HepG2 (cell line): Measurements from ENCODE around the gene PPP1CA. TPM values are rescaled to one million over a fixed set of nuclear protein-coding genes. Genes with fewer than 3 reads are reported as not detected.

Experiments used
- ATAC-seq: fragments of 200-7000 bp; cut with Tn5 transposase; 3 replicates; pipeline ENCODE4 v1.9.1; 2020; ENCODE audit warnings: mild to moderate bottlenecking, moderate library complexity
- BruUV-seq: library from RNA; stranded (reverse); fragments of 400-500 nt; replicated peaks from 2 replicates; lab custom pipeline; 2021; lab: Mats Ljungman, UMichigan
- CTCF ChIA-PET: fragments of 300-600 bp; formaldehyde crosslinking; extraction: SDS; loops from one replicate; lab custom pipeline; 2021; ENCODE audit warnings: low total read pairs, inconsistent platforms, low intra/inter-chr PET ratio; lab: Yijun Ruan, JAX
- POLR2A ChIA-PET: fragments of 350-600 bp; sonication (Branson Sonifier 250); formaldehyde crosslinking; loops from one replicate; lab custom pipeline; 2020; ENCODE audit warnings: antibody characterized with exemption, inconsistent platforms; lab: Yijun Ruan, JAX
- DNase-seq: peaks from one replicate; pipeline ENCODE4 v3.0.0-alpha.2; 2015; ENCODE audit warnings: low spot score
- FAIRE-seq: peaks from 3 replicates; lab custom pipeline; 2011; peaks lifted over from hg19 to GRCh38; lab: Jason Lieb, UNC
- H2AFZ ChIP-seq: one replicate; pipeline ENCODE4 v1.6.1; 2011; ENCODE audit warnings: low read length, inconsistent platforms
- H3K27ac ChIP-seq: fragments of 300-600 bp; 3 replicates; pipeline ENCODE4 v1.8.0; 2011; ENCODE audit warnings: mixed run types, mild to moderate bottlenecking, mixed read lengths, low read length, inconsistent platforms; ENCODE audit not compliant: insufficient read depth; ENCODE audit errors: extremely low read length
- H3K27me3 ChIP-seq, 2 experiments: fragments of 200-600 bp in 1 of 2; 2 replicates in 1 of 2; 3 replicates in 1 of 2; pipeline versions ENCODE4 v1.6.0 to v1.8.0; 2011; ENCODE audit warnings: low read length in 2 of 2, mild to moderate bottlenecking in 2 of 2, moderate library complexity in 2 of 2, inconsistent platforms in 1 of 2; ENCODE audit not compliant: insufficient read depth in 2 of 2, control insufficient read depth in 1 of 2
- H3K36me3 ChIP-seq, 2 experiments: fragments of 200-600 bp in 1 of 2; replicated peaks in 1 of 2; 2 replicates in 1 of 2; 3 replicates in 1 of 2; pipeline versions ENCODE4 v1.5.1 to v1.8.0; 2011; ENCODE audit warnings: low read length in 2 of 2, inconsistent platforms in 1 of 2; ENCODE audit not compliant: insufficient read depth in 2 of 2, control insufficient read depth in 1 of 2
- H3K4me1 ChIP-seq: 2 replicates; pipeline ENCODE4 v1.5.1; 2012; ENCODE audit warnings: low read length, inconsistent platforms; ENCODE audit not compliant: insufficient read depth
- H3K4me2 ChIP-seq: 2 replicates; pipeline ENCODE4 v1.6.0; 2011; ENCODE audit warnings: low read depth, low read length, inconsistent platforms
- H3K4me3 ChIP-seq, 3 experiments: fragments of 200-600 bp in 1 of 3; sonication (generic), shearing (Covaris generic) in 1 of 3; replicated peaks in 1 of 3; 2 replicates each; pipeline ENCODE4 v1.5.1; 2011 to 2016; ENCODE audit warnings: low read length in 3 of 3, inconsistent platforms in 2 of 3, low read depth in 2 of 3, mild to moderate bottlenecking in 2 of 3, control low read depth in 1 of 3, mixed read lengths in 1 of 3; ENCODE audit not compliant: insufficient read depth in 1 of 3
- H3K79me2 ChIP-seq: one replicate; pipeline ENCODE4 v1.6.1; 2011; ENCODE audit warnings: low read length, inconsistent platforms; ENCODE audit not compliant: insufficient read depth
- H3K9ac ChIP-seq: 2 replicates; pipeline ENCODE4 v1.6.0; 2011; ENCODE audit warnings: mild to moderate bottlenecking, low read depth, low read length, inconsistent platforms; ENCODE audit not compliant: insufficient read depth
- H3K9me3 ChIP-seq: 2 replicates; pipeline ENCODE4 v1.5.1; 2012; ENCODE audit warnings: mild to moderate bottlenecking, low read length
- H4K20me1 ChIP-seq: 2 replicates; pipeline ENCODE4 v1.6.0; 2011; ENCODE audit warnings: inconsistent platforms, mild to moderate bottlenecking, low read length, moderate library complexity; ENCODE audit not compliant: insufficient read depth
- AGO1 ChIP-seq: fragments of 200-400 bp; formaldehyde crosslinking; IDR thresholded peaks from 2 replicates; pipeline ENCODE4 v1.6.1; 2017; ENCODE audit warnings: mild to moderate bottlenecking, low read depth, low read length, moderate library complexity; ENCODE audit not compliant: poor library complexity, severe bottlenecking
- ATAD3A ChIP-seq: sonication (generic); formaldehyde crosslinking; IDR thresholded peaks from 2 replicates; pipeline ENCODE4 v1.4.0; 2020; ENCODE audit warnings: missing genetic modification reagents
- ATF6 ChIP-seq: sonication (generic); formaldehyde crosslinking; conservative IDR thresholded peaks from 2 replicates; pipeline ENCODE4 v1.4.0; 2020; ENCODE audit warnings: missing genetic modification reagents
- MXI1 ChIP-seq: IDR thresholded peaks from 3 replicates; pipeline ENCODE4 v1.6.1; 2012; ENCODE audit warnings: low read depth, low read length, inconsistent platforms, borderline replicate concordance
- POLR2G ChIP-seq: fragments of 200-400 bp; formaldehyde crosslinking; IDR thresholded peaks from 2 replicates; pipeline ENCODE4 v1.6.1; 2018; ENCODE audit warnings: mild to moderate bottlenecking, low read depth, low read length, moderate library complexity
- RBFOX2 ChIP-seq: fragments of 200-400 bp; formaldehyde crosslinking; IDR thresholded peaks from 2 replicates; pipeline ENCODE4 v1.6.1; 2017; ENCODE audit warnings: low read depth, mild to moderate bottlenecking, low read length
- TMF1 ChIP-seq: sonication (generic); formaldehyde crosslinking; IDR thresholded peaks from 2 replicates; pipeline ENCODE4 v1.8.1; 2022; ENCODE audit warnings: low read depth, missing genetic modification reagents
- WGBS: methylation state at CpG from one replicate; pipeline ENCODE4 v1.1.6; 2017; ENCODE audit warnings: low lambda C conversion rate; 5-methylcytosine and 5-hydroxymethylcytosine counted together
- in situ Hi-C: cut with HindIII; loops from 2 replicates; pipeline ENCODE4 v1.10.0; 2017; ENCODE audit warnings: low pct_unique_long_range_greater_than_20kb; ENCODE audit not compliant: extremely low pct_ligation_motif_present
- intact Hi-C: fragments of 100-400 bp; cut with micrococcal nuclease; formaldehyde crosslinking; loops from one replicate; pipeline ENCODE4 v1.10.0; 2022; ENCODE audit not compliant: unreplicated experiment
- polyA plus RNA-seq, 8 experiments: library from polyadenylated mRNA; depleted of rRNA in 3 of 8; stranded (reverse) in 7 of 8; unstranded in 1 of 8; fragments of >200 nt; fragmentation: Illumina TruSeq in 4 of 8; extraction: Trizol in 4 of 8; gene quantifications; 2 replicates each; pipeline versions ENCODE4 v1.2.1 to v1.2.3, GENCODE V29; 2011 to 2016; ENCODE audit warnings: low read depth in 4 of 8, missing spikeins in 1 of 8, mixed read lengths in 1 of 8; ENCODE audit not compliant: insufficient read depth in 1 of 8
- total RNA-seq, 5 experiments: library from RNA; depleted of rRNA; stranded (reverse); fragments of >200 nt; fragmentation: Illumina TruSeq; extraction: Trizol; gene quantifications; 2 replicates each; pipeline ENCODE4 v1.2.3, GENCODE V29; 2016; ENCODE audit warnings: low read depth in 1 of 5

PPP1CA gene
- total and polyA plus RNA-seq, 2 of the 13 experiments (the other 11 are each of a cell fraction or from before 2014, with no cell fraction given), result 149 to 170 TPM

- no TSS peak for BruUV-seq
- WGBS, result 97% methylated on average over 15 of the region's 22 CpGs
- no peak for FAIRE-seq
- H3K79me2 ChIP-seq, result peaks cover 8% of the 10 kb centered on the region
- TF ChIP-seq POLR2G (peak; percentile 39; the same call in 1 of the 2 replicates), MXI1 (no peak), AGO1 (peak; percentile 62), ATAD3A (CRISPR knock-in tag) (no peak)
- no peak overlapping the region for H3K9ac ChIP-seq
- H3K36me3 ChIP-seq, result peaks cover 15 to 28% of the 10 kb centered on the region in 2 experiments; a peak in 4 of 5 replicates
- no peaks in the 10 kb centered on the region for H3K9me3 ChIP-seq
- no peak overlapping the region for H3K4me3 ChIP-seq
- H3K27ac ChIP-seq, result no peak overlapping the region
- H2AFZ ChIP-seq, result no peak overlapping the region
- H3K4me1 ChIP-seq, result peaks cover 11% of the 10 kb centered on the region
- no peak for ATAC-seq
- no peak overlapping the region for H3K4me2 ChIP-seq
- H4K20me1 ChIP-seq, result no peaks in the 10 kb centered on the region
- POLR2A ChIA-PET, result no interaction called here
- H3K27me3 ChIP-seq, result no peaks in the 10 kb centered on the region; a peak in 1 of 5 replicates
- intact Hi-C loops (no loop called here), in situ Hi-C loops (no loop called here)
- CTCF ChIA-PET, result no interaction called here
- DNase-seq, result no peak
Measured at GRCh38 chr11:67433536-67434394, 32.1 kb upstream of the PPP1CA start.

- FAIRE-seq (no peak), DNase-seq (no peak), ATAC-seq (no peak)
- Histone ChIP-seq H3K4me3 (no peak overlapping the region), H3K9ac (no peak overlapping the region), H3K4me1 (peaks cover 12% of the 10 kb centered on the region), H3K9me3 (no peaks in the 10 kb centered on the region), H3K4me2 (no peak overlapping the region), H3K36me3 (peaks cover 15 to 28% of the 10 kb centered on the region in 2 experiments; a peak in 4 of 5 replicates), H2AFZ (no peak overlapping the region), H3K27ac (no peak overlapping the region), H3K79me2 (peaks cover 13% of the 10 kb centered on the region), H3K27me3 (no peaks in the 10 kb centered on the region; a peak in 1 of 5 replicates), H4K20me1 (no peaks in the 10 kb centered on the region)
- intact Hi-C loops (no loop called here), in situ Hi-C loops (no loop called here)
- CTCF ChIA-PET, result no interaction called here
- WGBS, result 99% methylated on average over 10 of the region's 22 CpGs
- TF ChIP-seq TMF1 (no peak), RBFOX2 (0 out of 2 replicates have a peak, but pooled peaks have one; percentile 41), ATF6 (CRISPR knock-in tag) (no peak)
- no TSS peak for BruUV-seq
- POLR2A ChIA-PET, result no interaction called here
Measured at GRCh38 chr11:67432655-67433349, 31.1 kb upstream of the PPP1CA start.
